Esophagus squamous epithelium (tissue), 4 donors: ENCODE results near the gene ICOSLG.
"Not testable (repeated sequence)": the region's sequence is repeated elsewhere in the genome, so short reads cannot be mapped to it uniquely, and the experiment has no call there.

Source experiments
- CTCF ChIP-seq, 6 experiments: fragments of 450-650 bp in 4 of 6; fragments of 200-600 bp in 2 of 6; sonication (generic) in 2 of 6; IDR thresholded peaks; one replicate each; pipeline ENCODE4 v1.5.1; 2016 to 2019; ENCODE audit warnings: antibody characterized with exemption in 6 of 6, mild to moderate bottlenecking in 4 of 6, moderate library complexity in 4 of 6
- POLR2A ChIP-seq, 4 donors: fragments of 450-650 bp; IDR thresholded peaks; one replicate each; pipeline ENCODE4 v1.6.1; 2017; ENCODE audit warnings: antibody characterized with exemption in 4 of 4, mild to moderate bottlenecking in 4 of 4, moderate library complexity in 3 of 4

DNA sequence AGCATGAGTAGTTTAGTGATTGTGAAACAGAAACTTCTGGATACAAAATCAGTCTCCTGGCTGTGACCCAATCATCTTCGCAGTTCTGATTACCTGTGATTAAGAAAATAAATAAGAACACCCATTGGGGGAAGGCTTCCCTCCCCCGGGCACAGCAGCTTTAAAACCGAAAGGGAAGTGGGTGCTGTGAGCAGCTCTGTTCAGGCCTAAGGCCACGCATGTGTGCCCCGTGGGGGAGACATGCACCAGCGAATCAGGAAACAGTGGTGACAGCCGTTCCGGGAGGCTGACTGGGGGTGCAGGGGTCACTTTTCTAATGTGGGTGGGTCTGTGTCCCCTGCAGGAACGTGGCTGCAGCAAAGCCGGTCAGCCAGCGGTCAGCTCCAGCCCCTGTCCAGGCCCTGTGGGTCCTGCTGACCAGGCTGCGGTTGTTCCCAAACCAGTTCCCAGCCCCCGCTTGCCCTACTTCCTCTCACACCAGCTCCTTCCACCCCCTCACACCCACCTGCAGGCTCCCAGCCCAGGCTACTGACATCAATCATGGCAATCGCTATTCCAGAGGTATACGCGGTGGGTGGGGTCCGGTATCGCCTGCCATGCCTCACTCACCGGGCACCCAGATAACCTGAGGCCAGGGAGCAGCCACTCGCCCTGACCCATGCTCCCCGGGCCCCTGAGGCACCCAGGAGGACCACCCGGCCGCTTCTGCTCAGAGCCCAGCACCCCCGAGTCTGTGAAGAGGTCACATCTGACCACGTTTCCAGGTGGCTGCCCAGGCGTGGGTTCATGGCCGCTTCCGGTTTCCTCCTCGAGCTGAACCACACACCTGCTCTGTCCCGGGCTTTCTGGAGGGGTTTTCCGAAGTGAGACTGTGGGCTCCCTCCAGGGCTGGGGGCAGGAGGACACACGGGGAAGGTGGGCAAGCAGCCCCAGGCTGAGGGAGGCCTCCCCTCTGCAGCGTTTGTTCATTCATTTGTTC lies 33.8 kb downstream of the ICOSLG start:
- not testable (repeated sequence) for TF ChIP-seq CTCF, POLR2A (IDR thresholded peaks at IDR 0.05)
